Panc1 (cell line): ENCODE results near the gene EXD3. TPM values are rescaled to one million over a fixed set of nuclear protein-coding genes. Genes with fewer than 3 reads are reported as not detected.

ENCODE experiments used
- ATAC-seq: fragments of 200-7000 bp; cut with Tn5 transposase; 2 replicates; pipeline ENCODE4 v1.9.1; 2020; ENCODE audit warnings: mild to moderate bottlenecking, moderate library complexity
- BruUV-seq: library from RNA; stranded (reverse); fragments of 400-500 nt; replicated peaks from 2 replicates; lab custom pipeline; 2021; lab: Mats Ljungman, UMichigan
- CTCF ChIA-PET: fragments of 300-600 bp; sonication (Branson Sonifier 250); formaldehyde crosslinking; loops from one replicate; lab custom pipeline; 2022; ENCODE audit warnings: antibody characterized with exemption; lab: Charles Lee
- POLR2A ChIA-PET: fragments of 300-600 bp; sonication (Branson Sonifier 250); formaldehyde crosslinking; loops from one replicate; lab custom pipeline; 2022; ENCODE audit warnings: antibody characterized with exemption; lab: Charles Lee
- DNase-seq: peaks from one replicate; pipeline ENCODE4 v3.0.0-alpha.2; 2010; ENCODE audit warnings: low read depth, low spot score
- H3K27ac ChIP-seq: 2 replicates; pipeline ENCODE4 v1.5.1; 2011; ENCODE audit warnings: mild to moderate bottlenecking, low read length, inconsistent platforms
- H3K27me3 ChIP-seq: fragments of 200-500 bp; sonication (Bioruptor generic); 2 replicates; pipeline ENCODE4 v1.6.0; 2014; ENCODE audit warnings: low read length, inconsistent platforms; ENCODE audit not compliant: control insufficient read depth, insufficient read depth
- H3K36me3 ChIP-seq: fragments of 200-500 bp; sonication (Bioruptor generic); 2 replicates; pipeline ENCODE4 v1.5.1; 2014; ENCODE audit warnings: inconsistent platforms, mild to moderate bottlenecking, low read length, moderate library complexity; ENCODE audit not compliant: control insufficient read depth, insufficient read depth
- H3K4me1 ChIP-seq: 2 replicates; pipeline ENCODE4 v1.5.1; 2011; ENCODE audit warnings: inconsistent platforms, mild to moderate bottlenecking, low read length, moderate library complexity; ENCODE audit not compliant: control insufficient read depth, insufficient read depth
- H3K4me3 ChIP-seq, 2 experiments: 2 replicates each; pipeline ENCODE4 v1.5.1; 2011 to 2012; ENCODE audit warnings: low read depth in 2 of 2, low read length in 2 of 2, mild to moderate bottlenecking in 2 of 2, inconsistent platforms in 1 of 2, moderate library complexity in 1 of 2
- H3K9me3 ChIP-seq: fragments of 200-500 bp; sonication (Bioruptor generic); 2 replicates; pipeline ENCODE4 v1.5.1; 2014; ENCODE audit warnings: low read depth, mild to moderate bottlenecking, inconsistent platforms, low read length, moderate library complexity; ENCODE audit not compliant: control insufficient read depth, insufficient read depth
- CTCF ChIP-seq: fragments of 450-650 bp; IDR thresholded peaks from 2 replicates; pipeline ENCODE4 v1.5.1; 2017; ENCODE audit warnings: mild to moderate bottlenecking
- POLR2AphosphoS5 ChIP-seq: IDR thresholded peaks from 2 replicates; pipeline ENCODE4 v1.6.1; 2012; ENCODE audit warnings: mild to moderate bottlenecking, low read depth, low read length, moderate library complexity
- REST ChIP-seq, 2 experiments: IDR thresholded peaks; 2 replicates each; pipeline ENCODE4 v1.6.1; 2011 to 2012; ENCODE audit warnings: low read depth in 2 of 2, control low read depth in 1 of 2, low read length in 1 of 2, mild to moderate bottlenecking in 1 of 2, moderate library complexity in 1 of 2; ENCODE audit not compliant: insufficient read depth in 1 of 2
- SIN3A ChIP-seq: IDR thresholded peaks from 2 replicates; pipeline ENCODE4 v1.6.1; 2012; ENCODE audit warnings: low read depth, mild to moderate bottlenecking, low read length, moderate library complexity, borderline replicate concordance; ENCODE audit not compliant: insufficient read depth
- TCF7L2 ChIP-seq: IDR thresholded peaks from 2 replicates; pipeline ENCODE4 v1.6.1; 2011; ENCODE audit warnings: mild to moderate bottlenecking, low read depth, low read length, inconsistent platforms
- in situ Hi-C: cut with HindIII; loops from 2 replicates; pipeline ENCODE4 v1.10.0; 2016; ENCODE audit warnings: low sequenced_read_pairs, low pct_unique_long_range_greater_than_20kb
- intact Hi-C: fragments of 100-400 bp; cut with micrococcal nuclease; formaldehyde crosslinking; loops from one replicate; pipeline ENCODE4 v1.10.0; 2022; ENCODE audit not compliant: unreplicated experiment
- total RNA-seq: library from RNA; stranded (reverse); gene quantifications from one replicate; pipeline ENCODE4 v1.2.1, GENCODE V29; 2021; ENCODE audit not compliant: unreplicated experiment

Gene EXD3
- total RNA-seq, 1 experiment from 2014 or later, result 9.2 TPM

DNA sequence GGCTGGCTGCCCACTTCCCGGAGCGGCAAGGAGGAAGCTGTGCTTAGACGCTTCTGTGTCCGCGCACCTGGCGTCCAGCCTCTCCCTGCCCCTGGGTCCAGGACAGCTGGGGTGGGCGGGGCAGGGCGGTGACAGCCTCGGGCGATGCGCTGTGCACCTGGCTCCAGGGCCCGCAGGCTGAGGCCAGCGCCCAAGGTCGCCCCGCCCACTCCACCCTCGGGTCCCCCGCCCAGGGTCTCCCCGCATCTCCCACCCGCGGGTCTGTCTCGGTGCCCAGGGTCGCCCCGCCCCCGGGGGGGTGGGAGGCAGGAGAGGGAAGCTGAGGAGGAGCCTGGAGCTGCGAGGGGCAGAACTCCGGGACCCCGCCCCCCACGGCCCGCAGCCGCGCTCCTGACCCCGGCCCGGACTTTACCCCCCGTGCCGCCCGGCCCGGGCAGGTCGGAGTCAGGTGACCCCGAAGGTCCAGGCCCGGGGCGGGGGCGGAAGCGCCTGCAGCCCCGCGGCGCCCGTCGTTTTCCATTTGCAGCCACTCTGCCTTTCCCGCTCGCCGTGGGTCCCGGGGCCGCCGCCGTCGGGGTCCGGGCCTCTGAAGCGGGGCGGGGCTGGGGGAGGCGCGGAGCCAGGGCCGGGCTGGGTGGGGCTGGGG is 18.4 kb upstream of the EXD3 start, which contains the start of gene ENTPD8:
TSS of gene ENTPD8 (minus strand) at position 69 of the 646 bp plus-strand sequence. CDS start 3,072 bp downstream, outside the sequence.
- no peaks in the 10 kb centered on the region for H3K9me3 ChIP-seq

GRCh38 chr9:137439158-137439714 is 16.3 kb upstream of the EXD3 start:
- H3K4me3 ChIP-seq, result no peak overlapping the region
- H3K36me3 ChIP-seq, result no peaks in the 10 kb centered on the region
- CTCF ChIA-PET, result no interaction called here
- no peak for DNase-seq
- BruUV-seq, result no TSS peak
- no peak overlapping the region for H3K27ac ChIP-seq
- POLR2A ChIA-PET, result no interaction called here
- H3K27me3 ChIP-seq, result no peaks in the 10 kb centered on the region
- intact Hi-C loops (no loop called here), in situ Hi-C loops (no loop called here)
- TF ChIP-seq REST (IDR thresholded peaks at IDR 0.05; ENCODE audit: insufficient read depth in 1 of 2, low read depth in 2 of 2, low read length in 1 of 2), result no peak
- TF ChIP-seq TCF7L2, result no peak
- no peak for TF ChIP-seq CTCF
- TF ChIP-seq POLR2AphosphoS5, result no peak
- no peak for TF ChIP-seq SIN3A
- peaks cover 6% of the 10 kb centered on the region for H3K4me1 ChIP-seq
- no peaks in the 10 kb centered on the region for H3K9me3 ChIP-seq
- no peak for ATAC-seq

More for the DNA sequence above, 18.4 kb upstream of the EXD3 start, which contains the start of gene ENTPD8:
- TF ChIP-seq SIN3A (0 out of 2 replicates have a peak, but pooled peaks have one; percentile 64), TCF7L2 (no peak)
- in situ Hi-C loops (no loop called here), intact Hi-C loops (no loop called here)
- DNase-seq (no peak), ATAC-seq (peak; percentile 82)
- Histone ChIP-seq H3K27me3 (no peaks in the 10 kb centered on the region), H3K27ac (no peak within 1 kb of the TSS), H3K4me3 (peak within 1 kb of the TSS; percentile 47), H3K4me1 (peaks cover 9% of the 10 kb centered on the region), H3K36me3 (no peaks in the 10 kb centered on the region)
- ChIA-PET POLR2A (interaction anchor here (0.6 to 0.7 kb wide), 2 partner anchors 149 to 370 kb away, joined by 3 to 7 read pairs; partner anchors contain the start of gene ZMYND19), CTCF (interaction anchor here (0.7 kb wide), 2 partner anchors 14 to 95 kb away, joined by 6 read pairs; no protein-coding TSS in a partner anchor)
- no TSS peak for BruUV-seq
